CD4-positive, alpha-beta T cell treated with Interleukin-4 for 4 hours (primary cell): ENCODE results near the gene NOP9.

Experiments
- DNase-seq: peaks from one replicate; pipeline ENCODE4 v3.0.0-alpha.2; 2020

NOP9 gene

DNA sequence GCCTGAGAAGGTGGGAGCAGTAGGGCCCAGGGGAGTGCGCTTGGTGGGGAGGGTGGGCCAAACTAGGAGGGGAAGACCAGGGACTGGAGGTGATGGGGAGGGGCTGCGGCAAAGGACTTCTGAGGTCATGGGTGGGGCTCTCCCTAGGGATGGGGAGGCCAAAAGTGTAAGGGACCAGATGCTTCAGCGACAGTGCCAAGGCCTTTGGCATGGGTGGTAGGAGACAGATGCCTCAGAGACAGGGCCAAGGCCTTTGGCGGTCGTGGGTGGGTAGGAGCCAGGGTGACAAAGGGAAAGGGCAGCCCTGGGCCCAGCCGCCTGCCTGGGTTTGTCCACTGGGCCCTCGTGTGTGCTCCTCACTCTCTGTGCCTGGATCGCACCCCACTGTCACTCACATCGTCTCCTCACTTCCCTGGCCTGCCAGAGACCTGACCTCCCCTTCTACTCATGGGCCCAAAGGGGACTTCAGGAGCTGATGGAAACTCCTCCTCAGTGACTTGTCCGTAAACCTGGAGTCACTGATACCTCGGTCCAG is 15.1 kb upstream of the NOP9 start:
- DNase-seq, result no peak

DNA sequence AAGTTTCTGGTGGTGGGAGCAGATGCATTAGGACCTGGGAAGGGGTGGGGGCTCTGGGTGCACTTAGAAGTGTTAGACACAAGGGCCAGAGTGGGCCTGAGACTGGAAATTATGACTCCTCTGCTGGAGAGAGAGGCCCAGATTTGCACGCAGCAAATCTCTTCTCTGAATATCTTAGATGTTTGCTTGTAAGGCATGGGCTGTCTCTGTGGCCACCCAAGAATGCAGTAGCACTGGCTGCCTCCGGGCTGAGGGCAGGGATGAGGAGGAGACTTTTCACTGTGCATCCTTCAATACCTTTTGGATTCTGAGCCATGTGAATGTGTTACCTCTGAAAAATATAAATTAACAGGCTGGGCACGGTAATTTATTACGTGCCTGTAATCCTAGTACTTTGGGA is 14.3 kb upstream of the NOP9 start:
- no peak for DNase-seq

DNA sequence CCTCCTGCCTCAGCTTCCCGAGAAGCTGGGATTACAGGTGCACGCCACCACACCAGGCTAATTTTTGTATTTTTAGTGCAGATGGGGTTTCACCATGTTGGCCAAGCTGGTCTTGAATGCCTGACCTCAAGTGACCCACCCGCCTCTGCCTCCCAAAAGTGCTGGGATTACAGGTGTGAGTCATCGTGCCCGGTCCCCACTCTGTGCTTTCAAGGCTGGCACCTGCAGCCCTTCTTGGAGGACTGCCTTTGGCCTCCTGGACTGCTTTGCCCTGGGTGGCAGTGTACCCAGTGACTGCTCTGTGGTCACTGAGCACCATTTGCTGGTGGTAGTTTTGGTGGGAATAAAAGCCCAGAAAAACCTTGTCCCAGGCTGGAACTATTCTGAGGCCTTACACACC is 12.7 kb upstream of the NOP9 start:
- DNase-seq, result no peak

DNA sequence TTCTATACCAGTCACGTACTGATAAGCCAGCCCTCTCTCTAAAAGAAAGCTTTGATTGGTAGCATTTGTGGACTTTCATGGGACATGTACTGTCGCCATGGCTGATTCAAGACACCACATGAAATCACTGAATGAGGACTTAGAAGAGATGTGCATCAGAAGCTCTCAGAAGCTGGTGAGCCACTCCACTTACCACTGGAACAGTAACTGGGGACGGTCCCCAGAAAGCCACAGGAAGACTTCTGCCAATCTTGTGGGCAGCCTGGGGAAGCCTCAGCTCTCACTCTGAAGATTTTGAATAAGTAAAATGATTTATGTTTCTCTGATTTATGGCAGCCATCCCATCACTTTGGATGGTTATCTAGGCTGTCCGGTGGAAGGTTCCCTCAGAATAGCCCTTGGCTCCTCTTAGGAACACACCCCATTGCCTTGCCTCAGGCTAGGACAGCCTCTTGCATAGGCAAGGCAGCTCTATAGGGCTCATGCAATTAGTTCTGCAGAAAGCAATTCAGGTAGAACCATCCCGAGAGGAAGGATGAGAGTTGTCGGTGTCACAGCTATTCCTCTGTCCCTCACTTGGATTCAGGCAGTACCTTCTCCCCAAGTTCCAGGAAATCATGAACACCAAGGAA is 9.9 kb upstream of the NOP9 start:
- DNase-seq, result no peak

DNA sequence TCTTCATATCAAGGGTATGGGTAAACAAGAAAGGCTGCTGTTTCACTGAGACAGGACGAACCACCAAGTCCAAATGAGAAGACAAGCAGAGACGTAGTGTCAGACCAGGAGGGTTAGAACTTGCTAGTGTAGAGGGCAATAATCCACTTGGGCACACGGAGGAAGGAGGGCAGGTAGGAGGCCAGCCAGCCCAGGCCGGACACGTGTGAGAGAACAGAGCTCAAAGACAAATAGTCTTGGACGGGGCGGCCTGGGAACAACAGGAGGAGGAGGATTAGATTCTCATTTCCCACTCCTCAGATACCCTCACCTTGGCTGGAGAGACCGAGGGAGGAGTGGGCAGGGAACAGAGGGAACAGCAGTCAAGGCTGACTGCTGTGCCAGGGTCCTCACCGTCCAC is 8.9 kb upstream of the NOP9 start:
- no peak for DNase-seq

DNA sequence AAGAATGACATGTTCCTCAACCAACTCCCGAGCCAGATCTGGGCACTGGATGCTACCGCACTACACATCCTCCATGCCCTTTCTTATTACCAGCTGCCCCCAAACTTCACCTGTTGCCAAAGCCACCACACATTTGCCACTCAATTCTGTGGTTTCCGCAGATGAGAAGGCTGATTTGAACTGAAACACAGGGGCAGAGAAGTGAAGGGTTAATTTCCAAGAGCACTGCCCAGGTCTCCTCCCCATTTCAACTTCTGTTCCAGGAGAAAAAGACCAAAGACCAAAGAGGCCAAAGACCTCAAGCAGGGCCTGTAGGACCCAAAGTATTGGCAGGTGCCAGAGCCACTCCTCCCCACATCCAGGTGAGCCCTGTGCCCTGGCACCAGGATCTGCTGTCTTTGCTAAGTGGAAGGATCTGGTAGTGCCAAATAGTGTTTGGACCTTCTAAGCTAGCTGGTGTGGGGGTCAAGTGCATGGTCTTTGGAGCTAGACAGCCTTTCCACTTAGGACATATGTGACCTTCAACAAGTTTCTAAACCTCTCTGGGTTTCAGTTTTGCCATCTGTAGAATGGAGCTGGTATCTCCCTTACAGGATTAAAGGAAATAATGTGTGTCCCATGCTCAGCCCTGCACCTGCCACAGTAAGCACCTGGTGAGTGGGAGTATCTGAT is 8.1 kb upstream of the NOP9 start:
- no peak for DNase-seq

DNA sequence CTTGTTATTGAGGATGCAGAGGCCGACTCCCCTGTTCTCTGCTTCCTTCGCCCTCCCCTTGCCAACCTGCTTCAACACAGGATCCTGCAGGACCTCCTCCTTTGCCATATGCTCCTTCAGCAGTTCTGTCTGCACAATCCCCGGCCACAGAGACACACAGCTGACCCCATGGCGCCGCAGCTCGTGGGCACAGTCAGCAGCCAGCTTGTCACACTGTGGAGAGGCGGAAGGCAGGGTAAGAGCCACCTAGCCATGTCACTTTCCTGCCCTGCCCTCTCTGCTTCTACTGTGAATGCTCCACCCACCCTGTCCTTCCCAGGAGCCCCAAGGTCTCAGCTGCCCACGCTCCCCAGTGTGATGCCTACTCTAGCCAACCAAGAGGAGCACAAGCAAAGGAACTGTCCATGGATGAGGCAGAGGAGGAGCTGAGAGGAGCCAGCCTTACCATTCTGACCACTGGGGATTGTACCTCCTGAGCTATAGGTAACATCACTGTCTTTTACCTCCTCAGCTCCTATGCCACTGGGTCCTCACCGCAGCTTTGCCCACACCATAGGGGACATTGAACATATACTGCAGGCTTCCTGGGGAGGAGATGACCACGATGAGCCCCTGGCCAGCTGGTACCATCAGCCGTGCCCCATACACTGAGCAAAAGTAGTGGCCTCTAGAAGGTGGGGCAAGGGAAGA is 7.4 kb upstream of the NOP9 start:
- no peak for DNase-seq

DNA sequence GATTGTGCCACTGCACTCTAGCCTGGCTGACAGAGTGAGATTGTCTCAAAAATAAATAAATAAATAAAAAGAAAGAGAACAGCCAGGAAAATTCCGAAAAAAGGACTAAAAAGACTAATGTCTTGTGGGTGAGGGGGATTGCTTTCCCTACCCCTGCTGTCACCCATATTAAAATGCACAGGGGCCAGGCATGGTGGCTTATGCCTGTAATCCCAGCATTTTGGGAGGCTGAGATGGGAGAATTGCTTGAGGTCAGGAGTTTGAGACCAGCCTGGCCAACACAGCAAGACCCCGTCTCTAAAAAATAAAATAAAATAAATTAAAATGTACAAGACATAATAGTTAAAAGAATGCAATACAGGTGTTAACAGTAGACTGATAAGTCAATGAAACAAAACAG is 6.1 kb upstream of the NOP9 start:
- no peak for DNase-seq

DNA sequence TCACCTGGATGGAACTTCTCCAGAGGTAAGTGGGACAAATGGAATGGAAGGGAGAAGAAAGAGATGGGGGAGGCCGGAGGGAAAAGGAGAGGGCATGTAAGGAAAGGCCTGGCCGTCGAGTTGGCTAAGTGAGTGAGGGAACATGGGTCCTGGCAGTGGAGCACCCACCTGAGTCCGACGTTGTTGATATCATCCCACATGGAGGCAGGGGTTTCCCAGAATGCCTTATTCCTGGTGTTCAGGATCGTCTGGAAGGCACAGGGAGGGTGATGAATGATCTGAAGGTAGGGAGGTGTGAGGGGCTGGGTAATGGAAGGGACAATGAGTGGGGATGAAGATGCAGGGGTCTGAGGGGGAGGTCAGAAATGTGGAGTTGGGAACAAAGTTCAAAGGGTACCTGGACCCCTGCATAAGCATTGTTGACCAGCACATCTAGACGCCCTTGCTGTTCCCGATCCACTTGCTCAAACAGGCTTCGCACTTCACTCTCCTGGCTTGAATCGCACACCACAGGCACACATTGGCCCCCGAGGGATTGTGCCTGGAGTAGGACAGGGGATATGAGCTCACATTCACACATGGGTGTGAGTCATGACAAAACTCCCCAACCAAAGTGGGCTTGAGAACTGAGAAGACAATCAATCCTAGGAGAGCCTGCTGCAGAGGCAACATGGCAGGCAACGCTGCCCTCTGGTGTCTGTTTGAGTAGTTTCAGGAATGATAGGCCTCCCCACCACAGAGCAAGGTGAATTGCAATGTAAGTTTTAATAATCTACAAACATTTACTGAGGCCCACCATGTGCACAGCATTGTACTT is 3.1 kb upstream of the NOP9 start:
- peak; percentile 87 for DNase-seq

DNA sequence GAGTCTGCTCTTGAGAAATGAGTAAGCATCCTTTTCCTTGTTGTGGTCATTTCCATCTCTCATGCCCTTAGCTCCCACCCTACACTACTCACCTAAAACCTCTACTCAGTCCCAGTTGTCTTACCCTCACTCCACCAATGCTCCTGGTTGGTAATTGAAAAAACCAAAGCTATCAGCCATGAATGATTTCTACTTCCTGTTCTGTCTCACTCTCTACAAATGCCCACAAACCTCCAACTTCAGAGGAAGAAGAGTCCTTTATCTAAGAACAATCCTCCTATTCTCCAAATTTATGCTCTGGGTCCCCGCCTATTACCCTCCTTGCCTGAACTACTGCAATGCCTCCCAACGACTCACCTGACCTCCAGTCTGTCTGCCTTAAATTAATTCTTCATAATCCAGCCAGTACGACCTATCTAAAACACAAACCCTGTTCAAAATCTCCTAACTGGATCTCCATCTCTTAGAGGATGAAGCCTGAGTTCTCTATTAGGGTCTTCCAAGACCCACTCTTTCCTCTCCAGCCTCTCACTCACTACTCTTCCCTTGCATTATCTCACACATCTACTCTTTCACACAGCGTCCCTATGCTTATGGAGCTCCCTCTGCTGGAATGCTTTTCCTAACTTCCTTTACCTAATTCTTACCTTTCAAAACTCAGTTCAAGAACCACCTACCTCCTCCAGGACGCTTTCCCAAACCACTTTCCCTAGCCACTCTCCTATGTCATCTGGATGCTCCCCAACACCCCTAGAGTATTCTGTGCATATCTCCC is 2.3 kb upstream of the NOP9 start:
- DNase-seq, result no peak

DNA sequence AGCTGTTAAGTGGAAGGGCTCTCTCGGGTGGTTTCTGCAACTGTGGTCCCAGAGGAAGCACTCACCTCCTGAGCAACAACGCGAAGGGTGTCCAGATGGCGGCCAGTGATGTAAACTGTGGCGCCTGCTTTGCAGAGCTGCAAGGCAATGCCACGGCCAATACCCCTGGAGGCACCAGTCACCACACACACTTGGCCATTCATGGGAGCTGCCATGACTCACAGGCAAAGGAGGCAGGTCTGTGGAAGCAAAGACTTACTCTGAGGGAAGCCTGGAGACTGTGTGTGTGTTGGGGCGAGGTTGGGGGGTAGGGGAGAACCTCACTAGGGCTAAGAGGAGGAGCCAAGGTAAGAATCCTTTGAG is 777 bp upstream of the NOP9 start:
- no peak for DNase-seq

DNA sequence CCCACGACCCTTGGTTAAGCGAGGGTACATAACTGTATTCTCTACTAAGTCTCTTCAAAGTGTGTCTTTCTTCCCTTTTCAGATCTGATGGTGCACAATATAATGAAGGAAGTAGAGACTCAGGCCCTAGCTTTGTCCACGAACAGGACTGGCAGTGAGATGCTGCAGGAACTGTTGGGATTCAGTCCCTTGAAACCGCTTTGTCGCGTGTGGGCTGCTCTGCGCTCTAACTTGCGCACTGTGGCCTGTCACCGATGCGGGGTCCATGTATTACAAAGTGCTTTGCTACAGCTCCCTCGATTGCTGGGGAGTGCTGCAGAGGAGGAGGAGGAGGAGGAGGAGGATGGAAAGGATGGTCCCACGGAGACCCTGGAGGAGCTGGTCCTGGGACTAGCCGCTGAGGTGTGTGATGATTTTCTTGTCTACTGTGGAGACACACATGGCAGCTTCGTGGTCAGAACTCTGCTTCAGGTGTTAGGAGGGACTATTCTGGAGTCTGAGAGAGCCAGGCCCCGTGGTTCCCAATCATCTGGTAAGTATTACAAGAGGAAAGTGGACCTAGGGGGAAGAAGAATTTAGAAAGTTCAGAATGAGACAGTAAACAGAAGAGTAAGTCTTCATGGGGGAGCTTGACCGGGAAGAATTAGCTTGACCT is 803 bp downstream of the NOP9 start:
- no peak for DNase-seq

DNA sequence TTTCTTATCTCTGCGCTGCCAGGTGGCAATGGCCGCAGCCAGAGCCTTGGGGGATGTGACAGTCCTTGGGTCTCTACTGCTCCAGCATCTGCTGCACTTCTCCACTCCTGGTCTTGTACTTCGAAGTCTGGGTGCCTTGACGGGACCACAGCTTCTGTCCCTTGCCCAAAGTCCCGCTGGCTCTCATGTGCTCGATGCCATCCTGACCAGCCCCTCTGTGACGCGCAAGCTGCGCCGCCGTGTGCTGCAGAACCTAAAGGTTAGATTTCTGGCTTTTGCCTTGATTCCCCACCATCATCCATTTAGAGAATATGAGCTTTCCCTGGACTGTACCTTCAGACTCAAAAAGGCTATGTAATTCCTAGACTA is 4.4 kb downstream of the NOP9 start:
- no peak for DNase-seq

DNA sequence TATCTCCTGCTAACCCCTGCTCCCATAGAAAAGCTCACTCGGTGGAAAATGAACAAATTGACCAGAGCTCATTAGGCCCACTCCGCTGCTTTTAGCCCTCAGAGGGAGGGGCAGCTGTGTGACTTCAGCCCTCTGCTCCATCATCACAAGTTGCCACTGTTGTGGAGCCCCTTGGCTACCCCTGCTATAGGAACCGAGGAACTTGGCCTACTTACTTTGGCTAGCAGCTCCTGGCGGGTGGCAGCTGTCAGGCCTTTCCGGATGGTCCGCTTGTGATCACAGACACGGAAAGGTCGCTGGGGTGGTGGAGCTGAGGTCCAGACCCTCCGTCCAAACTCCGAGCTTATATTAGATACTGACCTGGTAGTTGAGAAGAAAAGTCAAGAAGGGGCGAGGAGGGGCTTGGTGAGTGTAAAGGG is 7.5 kb downstream of the NOP9 start:
- no peak for DNase-seq

DNA sequence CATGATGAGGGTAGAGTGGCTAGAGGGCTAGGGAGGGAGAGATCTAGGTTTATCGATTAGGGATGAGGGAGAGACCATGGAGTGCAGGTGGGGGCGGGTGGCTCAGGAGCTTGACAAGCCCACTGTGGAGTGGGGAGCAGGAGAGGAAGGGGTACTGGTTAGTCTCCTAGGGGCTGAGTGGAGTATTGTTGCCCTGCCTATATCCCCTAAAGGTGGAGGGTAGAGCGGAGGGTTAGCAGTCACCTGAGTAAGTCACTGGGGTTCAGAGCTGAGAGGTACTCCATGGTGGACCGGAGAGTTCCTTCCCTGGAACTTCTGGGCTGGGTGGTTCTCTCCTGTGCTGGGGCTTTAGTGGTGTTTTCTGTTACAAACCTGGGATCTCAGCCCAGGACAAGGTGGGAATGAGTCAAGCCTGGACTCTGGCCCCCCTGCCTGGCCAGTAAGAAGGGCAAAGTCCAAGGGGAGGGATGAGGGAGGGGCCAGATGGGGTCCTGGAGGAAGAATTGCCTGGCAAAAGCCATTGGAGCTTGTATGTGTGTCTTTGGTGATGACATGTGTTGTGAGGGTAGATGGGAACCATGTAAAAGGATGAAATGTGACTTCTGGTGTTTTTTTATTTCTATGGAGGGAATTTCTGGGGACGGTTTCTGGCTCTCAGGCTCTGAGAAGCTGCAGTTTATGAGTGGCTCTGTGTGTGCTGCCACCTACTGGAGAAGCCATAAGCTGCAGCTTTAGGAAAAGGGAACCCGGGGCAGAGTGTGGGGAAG is 8.1 kb downstream of the NOP9 start, which contains the start of gene CIDEB:
Gene CIDEB, minus strand, starts transcription at position 403 of the 767 bp plus-strand sequence. Its CDS starts 119 bp downstream, at position 284.
- DNase-seq, result peak; percentile 72

DNA sequence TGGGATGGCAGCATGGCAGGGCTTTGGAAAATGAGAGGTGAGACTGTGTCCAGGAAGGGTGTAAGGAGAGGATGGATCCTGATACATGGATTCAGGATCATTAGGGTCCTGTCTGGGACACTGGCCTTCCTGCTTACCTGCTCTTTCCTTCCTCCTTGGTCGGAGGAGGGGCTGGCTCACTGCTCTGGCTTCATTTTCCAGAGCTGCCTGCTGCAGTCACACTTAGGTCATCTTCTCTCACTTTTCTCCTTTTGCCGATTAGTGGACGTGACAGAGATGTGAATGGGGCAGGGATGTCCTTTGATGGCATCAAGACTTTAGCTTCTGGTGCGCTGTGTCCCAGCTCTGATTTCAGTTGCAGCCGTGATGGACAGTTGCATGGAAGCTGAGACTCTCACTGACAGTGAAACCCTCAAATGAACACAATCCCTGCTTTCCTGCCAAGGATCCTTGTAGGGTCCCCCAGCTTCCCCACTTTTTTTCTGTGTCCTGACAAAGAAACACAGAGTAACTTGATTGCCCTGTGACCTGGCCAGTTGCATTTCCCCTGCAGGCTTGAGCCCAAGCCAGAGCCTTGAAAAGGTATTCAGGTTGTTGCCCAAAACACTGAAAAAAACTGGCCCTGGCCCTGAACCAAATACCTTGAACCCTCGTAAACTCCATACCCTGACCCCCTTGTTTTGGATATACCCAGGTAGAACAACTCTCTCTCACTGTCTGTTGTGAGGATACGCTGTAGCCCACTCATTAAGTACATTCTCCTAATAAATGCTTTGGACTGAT is 8.9 kb downstream of the NOP9 start:
- no peak for DNase-seq

DNA sequence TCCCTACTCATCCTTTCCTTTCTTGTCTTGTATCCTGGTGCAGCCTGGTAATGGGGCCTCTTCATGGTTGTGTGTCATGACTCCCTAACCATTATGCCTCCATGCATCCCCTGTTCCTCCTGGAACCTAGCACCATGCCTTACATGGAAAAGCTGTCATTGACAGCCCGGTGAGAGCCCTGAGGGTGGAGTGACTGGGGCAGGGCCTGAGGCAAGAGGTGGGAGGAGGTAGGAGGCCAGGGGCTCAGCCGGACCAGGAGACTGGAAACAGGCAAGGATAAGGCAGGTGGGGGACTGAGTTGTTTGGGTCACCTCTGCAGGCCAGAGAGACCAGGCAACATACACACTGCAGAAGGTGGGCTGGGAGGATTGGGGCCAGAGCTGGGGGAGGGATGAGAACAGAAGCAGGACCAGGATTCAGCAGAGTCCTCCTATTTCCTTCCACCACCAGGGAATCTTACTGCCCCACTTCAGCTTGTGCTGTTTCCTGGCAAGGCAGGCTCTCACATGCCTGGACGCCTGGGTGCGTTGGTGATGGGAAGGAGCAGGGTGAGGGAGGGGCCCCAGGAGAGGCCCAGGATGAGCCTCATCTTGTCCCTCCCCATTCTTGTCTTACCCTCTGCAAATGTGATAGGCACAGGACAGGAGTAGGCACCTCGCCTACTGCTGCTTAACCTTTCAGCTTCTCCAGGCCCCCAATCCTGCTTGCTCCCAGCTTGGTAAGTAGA is 10.1 kb downstream of the NOP9 start, which contains the start of gene LTB4R2:
Gene LTB4R2, plus strand, starts transcription at position 603 of the 727 bp plus-strand sequence. CDS start 525 bp downstream, outside the sequence.
- DNase-seq, result no peak

DNA sequence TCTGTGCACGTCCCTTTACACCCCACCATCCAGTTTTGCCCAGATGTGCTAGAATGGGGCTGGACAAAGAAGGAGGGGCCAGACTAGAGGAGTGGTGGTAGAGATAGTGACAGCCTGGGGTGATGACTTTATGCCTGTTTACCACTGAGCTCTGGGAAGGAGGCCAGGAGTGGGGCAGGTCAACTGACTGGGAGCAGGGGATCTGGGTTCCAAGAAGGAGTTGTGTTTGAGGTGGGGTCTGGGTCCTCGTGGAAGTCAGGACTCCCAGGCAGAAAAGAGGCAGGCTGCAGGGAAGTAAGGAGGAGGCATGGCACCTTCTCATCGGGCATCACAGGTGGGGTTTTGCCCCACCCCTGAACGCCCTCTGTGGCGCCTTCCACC is 10.6 kb downstream of the NOP9 start:
- DNase-seq, result no peak
